HepG2 (cell line): Measurements from ENCODE around the gene PCDHGA10. TPM values are rescaled to one million over a fixed set of nuclear protein-coding genes. Genes with fewer than 3 reads are reported as not detected.

Experiments used
- ATAC-seq: fragments of 200-7000 bp; cut with Tn5 transposase; 3 replicates; pipeline ENCODE4 v1.9.1; 2020; ENCODE audit warnings: mild to moderate bottlenecking, moderate library complexity
- BruUV-seq: library from RNA; stranded (reverse); fragments of 400-500 nt; replicated peaks from 2 replicates; lab custom pipeline; 2021; lab: Mats Ljungman, UMichigan
- CTCF ChIA-PET: fragments of 300-600 bp; formaldehyde crosslinking; extraction: SDS; loops from one replicate; lab custom pipeline; 2021; ENCODE audit warnings: low total read pairs, inconsistent platforms, low intra/inter-chr PET ratio; lab: Yijun Ruan, JAX
- POLR2A ChIA-PET: fragments of 350-600 bp; sonication (Branson Sonifier 250); formaldehyde crosslinking; loops from one replicate; lab custom pipeline; 2020; ENCODE audit warnings: antibody characterized with exemption, inconsistent platforms; lab: Yijun Ruan, JAX
- DNase-seq: peaks from one replicate; pipeline ENCODE4 v3.0.0-alpha.2; 2015; ENCODE audit warnings: low spot score
- FAIRE-seq: peaks from 3 replicates; lab custom pipeline; 2011; peaks lifted over from hg19 to GRCh38; lab: Jason Lieb, UNC
- H2AFZ ChIP-seq: one replicate; pipeline ENCODE4 v1.6.1; 2011; ENCODE audit warnings: low read length, inconsistent platforms
- H3K27ac ChIP-seq: fragments of 300-600 bp; 3 replicates; pipeline ENCODE4 v1.8.0; 2011; ENCODE audit warnings: mixed run types, mild to moderate bottlenecking, mixed read lengths, low read length, inconsistent platforms; ENCODE audit not compliant: insufficient read depth; ENCODE audit errors: extremely low read length
- H3K27me3 ChIP-seq, 2 experiments: fragments of 200-600 bp in 1 of 2; 2 replicates in 1 of 2; 3 replicates in 1 of 2; pipeline versions ENCODE4 v1.6.0 to v1.8.0; 2011; ENCODE audit warnings: low read length in 2 of 2, mild to moderate bottlenecking in 2 of 2, moderate library complexity in 2 of 2, inconsistent platforms in 1 of 2; ENCODE audit not compliant: insufficient read depth in 2 of 2, control insufficient read depth in 1 of 2
- H3K36me3 ChIP-seq, 2 experiments: fragments of 200-600 bp in 1 of 2; replicated peaks in 1 of 2; 2 replicates in 1 of 2; 3 replicates in 1 of 2; pipeline versions ENCODE4 v1.5.1 to v1.8.0; 2011; ENCODE audit warnings: low read length in 2 of 2, inconsistent platforms in 1 of 2; ENCODE audit not compliant: insufficient read depth in 2 of 2, control insufficient read depth in 1 of 2
- H3K4me1 ChIP-seq: 2 replicates; pipeline ENCODE4 v1.5.1; 2012; ENCODE audit warnings: low read length, inconsistent platforms; ENCODE audit not compliant: insufficient read depth
- H3K4me2 ChIP-seq: 2 replicates; pipeline ENCODE4 v1.6.0; 2011; ENCODE audit warnings: low read depth, low read length, inconsistent platforms
- H3K4me3 ChIP-seq, 3 experiments: fragments of 200-600 bp in 1 of 3; sonication (generic), shearing (Covaris generic) in 1 of 3; replicated peaks in 1 of 3; 2 replicates each; pipeline ENCODE4 v1.5.1; 2011 to 2016; ENCODE audit warnings: low read length in 3 of 3, inconsistent platforms in 2 of 3, low read depth in 2 of 3, mild to moderate bottlenecking in 2 of 3, control low read depth in 1 of 3, mixed read lengths in 1 of 3; ENCODE audit not compliant: insufficient read depth in 1 of 3
- H3K79me2 ChIP-seq: one replicate; pipeline ENCODE4 v1.6.1; 2011; ENCODE audit warnings: low read length, inconsistent platforms; ENCODE audit not compliant: insufficient read depth
- H3K9ac ChIP-seq: 2 replicates; pipeline ENCODE4 v1.6.0; 2011; ENCODE audit warnings: mild to moderate bottlenecking, low read depth, low read length, inconsistent platforms; ENCODE audit not compliant: insufficient read depth
- H3K9me3 ChIP-seq: 2 replicates; pipeline ENCODE4 v1.5.1; 2012; ENCODE audit warnings: mild to moderate bottlenecking, low read length
- H4K20me1 ChIP-seq: 2 replicates; pipeline ENCODE4 v1.6.0; 2011; ENCODE audit warnings: inconsistent platforms, mild to moderate bottlenecking, low read length, moderate library complexity; ENCODE audit not compliant: insufficient read depth
- HNRNPUL1 ChIP-seq: fragments of 200-400 bp; formaldehyde crosslinking; IDR thresholded peaks from 2 replicates; pipeline ENCODE4 v1.6.1; 2017; ENCODE audit warnings: low read depth, mild to moderate bottlenecking, low read length, moderate library complexity
- WGBS: methylation state at CpG from one replicate; pipeline ENCODE4 v1.1.6; 2017; ENCODE audit warnings: low lambda C conversion rate; 5-methylcytosine and 5-hydroxymethylcytosine counted together
- in situ Hi-C: cut with HindIII; loops from 2 replicates; pipeline ENCODE4 v1.10.0; 2017; ENCODE audit warnings: low pct_unique_long_range_greater_than_20kb; ENCODE audit not compliant: extremely low pct_ligation_motif_present
- intact Hi-C: fragments of 100-400 bp; cut with micrococcal nuclease; formaldehyde crosslinking; loops from one replicate; pipeline ENCODE4 v1.10.0; 2022; ENCODE audit not compliant: unreplicated experiment
- polyA plus RNA-seq, 8 experiments: library from polyadenylated mRNA; depleted of rRNA in 3 of 8; stranded (reverse) in 7 of 8; unstranded in 1 of 8; fragments of >200 nt; fragmentation: Illumina TruSeq in 4 of 8; extraction: Trizol in 4 of 8; gene quantifications; 2 replicates each; pipeline versions ENCODE4 v1.2.1 to v1.2.3, GENCODE V29; 2011 to 2016; ENCODE audit warnings: low read depth in 4 of 8, missing spikeins in 1 of 8, mixed read lengths in 1 of 8; ENCODE audit not compliant: insufficient read depth in 1 of 8
- total RNA-seq, 5 experiments: library from RNA; depleted of rRNA; stranded (reverse); fragments of >200 nt; fragmentation: Illumina TruSeq; extraction: Trizol; gene quantifications; 2 replicates each; pipeline ENCODE4 v1.2.3, GENCODE V29; 2016; ENCODE audit warnings: low read depth in 1 of 5
- TF ChIP-seq, protein P1 (sequence below): sonication (generic); formaldehyde crosslinking; IDR thresholded peaks from 2 replicates; pipeline ENCODE4 v1.8.0; 2022; ENCODE audit warnings: mild to moderate bottlenecking, missing genetic modification reagents
- TF ChIP-seq, protein P2 (sequence below): sonication (generic); formaldehyde crosslinking; IDR thresholded peaks from 2 replicates; pipeline ENCODE4 v1.4.0; 2020; ENCODE audit warnings: missing genetic modification reagents

PCDHGA10 gene
- total and polyA plus RNA-seq, 2 of the 13 experiments (the other 11 are each of a cell fraction or from before 2014, with no cell fraction given): 0.04 to 0.18 TPM

DNA sequence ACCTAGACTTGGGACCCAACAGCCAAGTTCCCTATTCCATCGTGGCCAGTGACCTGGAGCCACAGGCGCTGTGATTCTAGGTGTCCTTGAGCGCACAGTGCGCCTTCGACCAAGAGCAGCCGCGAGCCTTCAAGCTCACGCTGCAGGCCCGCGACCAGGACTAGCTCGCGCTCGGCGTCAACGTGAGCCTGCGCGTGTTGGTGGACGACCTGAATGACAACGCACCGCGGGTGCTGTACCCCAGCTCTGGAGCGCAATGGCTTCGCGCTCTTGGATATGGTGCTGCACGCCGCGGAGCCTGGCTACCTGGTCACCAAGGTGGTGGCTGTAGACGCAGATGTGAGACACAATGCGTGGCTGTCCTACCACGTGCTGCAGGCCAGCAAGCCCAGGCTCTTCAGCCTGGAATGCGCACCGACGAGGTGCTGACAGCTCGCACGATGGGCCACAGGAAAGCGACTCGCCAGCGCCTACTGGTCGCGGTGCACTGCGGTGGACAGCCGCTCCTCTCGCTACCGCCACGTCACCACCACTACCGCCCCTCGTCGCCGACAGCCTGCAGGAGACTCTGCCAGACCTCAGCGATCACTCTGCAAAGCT, 28.9 kb downstream of the PCDHGA10 start:
- CTCF ChIA-PET: no interaction called here
- POLR2A ChIA-PET: no interaction called here
- DNase-seq (no peak), ATAC-seq (no peak), FAIRE-seq (no peak)
- WGBS: 93% methylated on average over 19 of the region's 50 CpGs
- Histone ChIP-seq H2AFZ (no peak overlapping the region), H3K27ac (no peak overlapping the region), H3K9ac (no peak overlapping the region), H3K9me3 (no peaks in the 10 kb centered on the region), H3K79me2 (no peaks in the 10 kb centered on the region), H4K20me1 (no peaks in the 10 kb centered on the region), H3K36me3 (no peaks in the 10 kb centered on the region), H3K27me3 (no peaks in the 10 kb centered on the region), H3K4me2 (no peak overlapping the region), H3K4me1 (no peaks in the 10 kb centered on the region), H3K4me3 (no peak overlapping the region)
- no TSS peak for BruUV-seq
- in situ Hi-C loops (no loop called here), intact Hi-C loops (no loop called here)
- TF ChIP-seq, protein P1, sequence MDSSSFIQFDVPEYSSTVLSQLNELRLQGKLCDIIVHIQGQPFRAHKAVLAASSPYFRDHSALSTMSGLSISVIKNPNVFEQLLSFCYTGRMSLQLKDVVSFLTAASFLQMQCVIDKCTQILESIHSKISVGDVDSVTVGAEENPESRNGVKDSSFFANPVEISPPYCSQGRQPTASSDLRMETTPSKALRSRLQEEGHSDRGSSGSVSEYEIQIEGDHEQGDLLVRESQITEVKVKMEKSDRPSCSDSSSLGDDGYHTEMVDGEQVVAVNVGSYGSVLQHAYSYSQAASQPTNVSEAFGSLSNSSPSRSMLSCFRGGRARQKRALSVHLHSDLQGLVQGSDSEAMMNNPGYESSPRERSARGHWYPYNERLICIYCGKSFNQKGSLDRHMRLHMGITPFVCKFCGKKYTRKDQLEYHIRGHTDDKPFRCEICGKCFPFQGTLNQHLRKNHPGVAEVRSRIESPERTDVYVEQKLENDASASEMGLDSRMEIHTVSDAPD (CRISPR knock-in tag): no peak
- no peak for TF ChIP-seq HNRNPUL1
- TF ChIP-seq, protein P2, sequence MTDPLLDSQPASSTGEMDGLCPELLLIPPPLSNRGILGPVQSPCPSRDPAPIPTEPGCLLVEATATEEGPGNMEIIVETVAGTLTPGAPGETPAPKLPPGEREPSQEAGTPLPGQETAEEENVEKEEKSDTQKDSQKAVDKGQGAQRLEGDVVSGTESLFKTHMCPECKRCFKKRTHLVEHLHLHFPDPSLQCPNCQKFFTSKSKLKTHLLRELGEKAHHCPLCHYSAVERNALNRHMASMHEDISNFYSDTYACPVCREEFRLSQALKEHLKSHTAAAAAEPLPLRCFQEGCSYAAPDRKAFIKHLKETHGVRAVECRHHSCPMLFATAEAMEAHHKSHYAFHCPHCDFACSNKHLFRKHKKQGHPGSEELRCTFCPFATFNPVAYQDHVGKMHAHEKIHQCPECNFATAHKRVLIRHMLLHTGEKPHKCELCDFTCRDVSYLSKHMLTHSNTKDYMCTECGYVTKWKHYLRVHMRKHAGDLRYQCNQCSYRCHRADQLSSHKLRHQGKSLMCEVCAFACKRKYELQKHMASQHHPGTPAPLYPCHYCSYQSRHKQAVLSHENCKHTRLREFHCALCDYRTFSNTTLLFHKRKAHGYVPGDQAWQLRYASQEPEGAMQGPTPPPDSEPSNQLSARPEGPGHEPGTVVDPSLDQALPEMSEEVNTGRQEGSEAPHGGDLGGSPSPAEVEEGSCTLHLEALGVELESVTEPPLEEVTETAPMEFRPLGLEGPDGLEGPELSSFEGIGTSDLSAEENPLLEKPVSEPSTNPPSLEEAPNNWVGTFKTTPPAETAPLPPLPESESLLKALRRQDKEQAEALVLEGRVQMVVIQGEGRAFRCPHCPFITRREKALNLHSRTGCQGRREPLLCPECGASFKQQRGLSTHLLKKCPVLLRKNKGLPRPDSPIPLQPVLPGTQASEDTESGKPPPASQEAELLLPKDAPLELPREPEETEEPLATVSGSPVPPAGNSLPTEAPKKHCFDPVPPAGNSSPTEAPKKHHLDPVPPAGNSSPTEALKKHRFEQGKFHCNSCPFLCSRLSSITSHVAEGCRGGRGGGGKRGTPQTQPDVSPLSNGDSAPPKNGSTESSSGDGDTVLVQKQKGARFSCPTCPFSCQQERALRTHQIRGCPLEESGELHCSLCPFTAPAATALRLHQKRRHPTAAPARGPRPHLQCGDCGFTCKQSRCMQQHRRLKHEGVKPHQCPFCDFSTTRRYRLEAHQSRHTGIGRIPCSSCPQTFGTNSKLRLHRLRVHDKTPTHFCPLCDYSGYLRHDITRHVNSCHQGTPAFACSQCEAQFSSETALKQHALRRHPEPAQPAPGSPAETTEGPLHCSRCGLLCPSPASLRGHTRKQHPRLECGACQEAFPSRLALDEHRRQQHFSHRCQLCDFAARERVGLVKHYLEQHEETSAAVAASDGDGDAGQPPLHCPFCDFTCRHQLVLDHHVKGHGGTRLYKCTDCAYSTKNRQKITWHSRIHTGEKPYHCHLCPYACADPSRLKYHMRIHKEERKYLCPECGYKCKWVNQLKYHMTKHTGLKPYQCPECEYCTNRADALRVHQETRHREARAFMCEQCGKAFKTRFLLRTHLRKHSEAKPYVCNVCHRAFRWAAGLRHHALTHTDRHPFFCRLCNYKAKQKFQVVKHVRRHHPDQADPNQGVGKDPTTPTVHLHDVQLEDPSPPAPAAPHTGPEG (CRISPR knock-in tag): no peak
